ENCODE measurements around the gene NHEJ1.

DNA sequence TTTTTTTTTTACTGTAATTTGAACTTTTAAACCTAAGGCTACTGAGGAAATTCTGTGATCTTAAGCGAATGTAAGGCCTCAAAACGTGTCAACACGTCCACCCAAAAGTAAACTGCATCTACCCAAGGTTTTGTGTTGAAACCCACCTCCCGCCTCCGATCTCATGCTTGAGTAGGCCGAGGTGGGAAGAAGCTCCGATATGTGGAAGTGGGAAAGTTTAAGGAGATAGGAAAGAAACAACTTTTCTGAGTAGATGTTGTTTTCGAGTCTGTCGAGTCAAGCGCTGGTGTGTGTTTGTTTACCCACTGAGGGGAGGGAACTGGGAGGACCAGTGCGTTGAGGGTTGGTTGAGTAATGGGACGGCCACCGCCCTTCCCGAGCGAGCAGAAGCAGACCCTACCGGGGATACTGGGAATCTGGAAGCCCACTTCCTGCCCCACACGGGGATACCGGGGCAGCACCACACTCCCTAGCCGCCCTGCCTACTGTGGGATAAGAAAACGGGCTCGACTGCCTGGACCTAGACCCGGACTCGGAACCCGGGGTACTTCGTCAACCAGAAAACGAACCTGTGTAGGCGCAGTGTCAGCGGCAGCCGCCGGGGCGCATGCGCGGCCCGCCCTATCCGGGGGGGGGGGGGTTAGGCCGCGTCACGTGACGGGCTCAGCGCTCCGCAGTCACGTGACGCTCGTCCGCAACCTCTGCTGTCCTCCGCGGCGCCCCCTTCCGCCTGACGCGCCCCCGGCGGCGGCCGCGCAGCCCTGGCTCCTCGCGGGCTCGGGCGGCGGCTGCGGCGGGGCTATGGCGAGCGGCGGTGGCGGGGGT, 17.1 kb upstream of the NHEJ1 start, which contains the start of gene RETREG2:
- TF ChIP-seq, protein P1, sequence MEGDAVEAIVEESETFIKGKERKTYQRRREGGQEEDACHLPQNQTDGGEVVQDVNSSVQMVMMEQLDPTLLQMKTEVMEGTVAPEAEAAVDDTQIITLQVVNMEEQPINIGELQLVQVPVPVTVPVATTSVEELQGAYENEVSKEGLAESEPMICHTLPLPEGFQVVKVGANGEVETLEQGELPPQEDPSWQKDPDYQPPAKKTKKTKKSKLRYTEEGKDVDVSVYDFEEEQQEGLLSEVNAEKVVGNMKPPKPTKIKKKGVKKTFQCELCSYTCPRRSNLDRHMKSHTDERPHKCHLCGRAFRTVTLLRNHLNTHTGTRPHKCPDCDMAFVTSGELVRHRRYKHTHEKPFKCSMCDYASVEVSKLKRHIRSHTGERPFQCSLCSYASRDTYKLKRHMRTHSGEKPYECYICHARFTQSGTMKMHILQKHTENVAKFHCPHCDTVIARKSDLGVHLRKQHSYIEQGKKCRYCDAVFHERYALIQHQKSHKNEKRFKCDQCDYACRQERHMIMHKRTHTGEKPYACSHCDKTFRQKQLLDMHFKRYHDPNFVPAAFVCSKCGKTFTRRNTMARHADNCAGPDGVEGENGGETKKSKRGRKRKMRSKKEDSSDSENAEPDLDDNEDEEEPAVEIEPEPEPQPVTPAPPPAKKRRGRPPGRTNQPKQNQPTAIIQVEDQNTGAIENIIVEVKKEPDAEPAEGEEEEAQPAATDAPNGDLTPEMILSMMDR (conservative IDR thresholded peaks at IDR 0.05 in 1 of 2, IDR thresholded peaks at IDR 0.05 in 1 of 2; ENCODE audit: low read depth in 1 of 2, low read length in 2 of 2): peak; percentile 5 to 11
- no peak for TF ChIP-seq EZH2 (IDR thresholded peaks at IDR 0.05; ENCODE audit: low read length, missing control alignments)

Measured in fibroblast of lung (primary cell).